IMR-90 (cell line): ENCODE data around the gene UST. TPM values are rescaled to one million over a fixed set of nuclear protein-coding genes. Genes with fewer than 3 reads are reported as not detected.

Experiments
- ATAC-seq: fragments of 200-7000 bp; cut with Tn5 transposase; 2 replicates; pipeline ENCODE4 v1.9.1; 2020; ENCODE audit warnings: low read depth, mild to moderate bottlenecking, moderate library complexity
- BruUV-seq: library from RNA; stranded (reverse); fragments of 400-500 nt; replicated peaks from 2 replicates; lab custom pipeline; 2021; lab: Mats Ljungman, UMichigan
- CTCF ChIA-PET: fragments of 300-600 bp; formaldehyde crosslinking; extraction: SDS; loops from one replicate; lab custom pipeline; 2021; ENCODE audit warnings: antibody characterized with exemption; lab: Yijun Ruan, JAX
- POLR2A ChIA-PET: fragments of 300-600 bp; sonication (Branson Sonifier 250); formaldehyde crosslinking; loops from one replicate; lab custom pipeline; 2022; ENCODE audit warnings: antibody characterized with exemption; ENCODE audit not compliant: unreplicated experiment; lab: Charles Lee
- DNase-seq: peaks from one replicate; pipeline ENCODE4 v3.0.0; 2013
- H2AFZ ChIP-seq: replicated peaks from 2 replicates; pipeline ENCODE3; 2013; ENCODE audit warnings: low read length, mild to moderate bottlenecking; ENCODE audit not compliant: poor library complexity
- H2AK5ac ChIP-seq: 2 replicates; pipeline ENCODE4 v1.6.1; 2013; ENCODE audit warnings: low read depth, low read length, inconsistent platforms
- H2AK9ac ChIP-seq: replicated peaks from 2 replicates; pipeline ENCODE3; 2013; ENCODE audit warnings: mild to moderate bottlenecking, low read depth, low read length, moderate library complexity; ENCODE audit not compliant: poor library complexity
- H2BK120ac ChIP-seq: 2 replicates; pipeline ENCODE4 v1.6.1; 2013; ENCODE audit warnings: low read depth, low read length, inconsistent platforms
- H2BK15ac ChIP-seq: 3 replicates; pipeline ENCODE4 v1.6.1; 2013; ENCODE audit warnings: low read depth, low read length, inconsistent platforms
- H2BK20ac ChIP-seq: 2 replicates; pipeline ENCODE4 v1.6.1; 2013; ENCODE audit warnings: low read depth, mild to moderate bottlenecking, inconsistent platforms, low read length, moderate library complexity
- H2BK5ac ChIP-seq: 2 replicates; pipeline ENCODE4 v1.6.1; 2013; ENCODE audit warnings: mild to moderate bottlenecking, low read depth, low read length, inconsistent platforms; ENCODE audit not compliant: poor library complexity, severe bottlenecking
- H3K14ac ChIP-seq: replicated peaks from 2 replicates; pipeline ENCODE4 v1.6.1; 2013; ENCODE audit warnings: low read depth, low read length, inconsistent platforms
- H3K18ac ChIP-seq: 2 replicates; pipeline ENCODE4 v1.6.1; 2013; ENCODE audit warnings: low read depth, low read length, control low read depth
- H3K23ac ChIP-seq: 2 replicates; pipeline ENCODE4 v1.6.1; 2013; ENCODE audit warnings: low read depth, low read length, inconsistent platforms
- H3K27ac ChIP-seq: 2 replicates; pipeline ENCODE4 v1.5.1; 2013; ENCODE audit warnings: mild to moderate bottlenecking, control low read depth, low read length; ENCODE audit not compliant: insufficient read depth
- H3K27me3 ChIP-seq: 2 replicates; pipeline ENCODE4 v1.6.1; 2013; ENCODE audit warnings: low read length; ENCODE audit not compliant: control insufficient read depth, insufficient read depth
- H3K36me3 ChIP-seq: 2 replicates; pipeline ENCODE4 v1.6.1; 2013; ENCODE audit warnings: low read length, mixed read lengths; ENCODE audit not compliant: control insufficient read depth, insufficient read depth
- H3K4ac ChIP-seq: 2 replicates; pipeline ENCODE4 v1.6.1; 2013; ENCODE audit warnings: low read depth, low read length, inconsistent platforms
- H3K4me1 ChIP-seq: 2 replicates; pipeline ENCODE4 v1.6.1; 2013; ENCODE audit warnings: low read length, mixed read lengths; ENCODE audit not compliant: control insufficient read depth, insufficient read depth
- H3K4me2 ChIP-seq: 2 replicates; pipeline ENCODE4 v1.6.1; 2013; ENCODE audit warnings: low read depth, mild to moderate bottlenecking, control low read depth, low read length, moderate library complexity
- H3K4me3 ChIP-seq: 2 replicates; pipeline ENCODE4 v1.5.1; 2013; ENCODE audit warnings: low read depth, mild to moderate bottlenecking, control low read depth, low read length, moderate library complexity; ENCODE audit not compliant: insufficient read depth
- H3K56ac ChIP-seq: 2 replicates; pipeline ENCODE4 v1.6.1; 2013; ENCODE audit warnings: low read length, inconsistent platforms; ENCODE audit not compliant: insufficient read depth; ENCODE audit errors: extremely low read depth
- H3K79me1 ChIP-seq, 2 experiments: 2 replicates each; pipeline ENCODE4 v1.6.1; 2013; ENCODE audit warnings: low read length in 2 of 2, inconsistent platforms in 1 of 2, low read depth in 1 of 2
- H3K9ac ChIP-seq: 2 replicates; pipeline ENCODE4 v1.6.1; 2013; ENCODE audit warnings: low read depth, low read length, control low read depth
- H3K9me1 ChIP-seq: 2 replicates; pipeline ENCODE4 v1.6.1; 2013; ENCODE audit warnings: low read length, inconsistent platforms; ENCODE audit not compliant: insufficient read depth
- H3K9me3 ChIP-seq: 2 replicates; pipeline ENCODE4 v1.6.1; 2013; ENCODE audit warnings: low read length; ENCODE audit not compliant: control insufficient read depth, insufficient read depth
- H4K20me1 ChIP-seq: 2 replicates; pipeline ENCODE4 v1.6.1; 2013; ENCODE audit warnings: low read length, inconsistent platforms; ENCODE audit not compliant: insufficient read depth
- H4K5ac ChIP-seq: 2 replicates; pipeline ENCODE4 v1.6.1; 2013; ENCODE audit warnings: mild to moderate bottlenecking, low read depth, low read length, control low read depth
- H4K8ac ChIP-seq, 2 experiments: 2 replicates each; pipeline ENCODE4 v1.6.1; 2013; ENCODE audit warnings: low read depth in 2 of 2, low read length in 2 of 2, control low read depth in 1 of 2, inconsistent platforms in 1 of 2
- H4K91ac ChIP-seq: 2 replicates; pipeline ENCODE4 v1.6.1; 2013; ENCODE audit warnings: low read depth, low read length, inconsistent platforms; ENCODE audit not compliant: insufficient read depth
- CHD1 ChIP-seq: IDR thresholded peaks from 2 replicates; pipeline ENCODE4 v1.6.1; 2012; ENCODE audit warnings: low read depth, low read length, improper control_type of control experiment
- FOS ChIP-seq: fragments of 150-350 bp; IDR thresholded peaks from 2 replicates; pipeline ENCODE4 v1.6.1; 2016; ENCODE audit warnings: low read depth, low read length
- MAFK ChIP-seq: IDR thresholded peaks from 2 replicates; pipeline ENCODE4 v1.6.1; 2012; ENCODE audit warnings: low read depth, low read length, improper control_type of control experiment
- MAZ ChIP-seq: IDR thresholded peaks from 2 replicates; pipeline ENCODE4 v1.6.1; 2012; ENCODE audit warnings: low read depth, mild to moderate bottlenecking, low read length, improper control_type of control experiment, moderate library complexity, borderline replicate concordance
- MXI1 ChIP-seq: IDR thresholded peaks from 2 replicates; pipeline ENCODE4 v1.6.1; 2012; ENCODE audit warnings: low read depth, mild to moderate bottlenecking, low read length, moderate library complexity, borderline replicate concordance
- POLR2A ChIP-seq: IDR thresholded peaks from 2 replicates; pipeline ENCODE4 v1.6.1; 2012; ENCODE audit warnings: mild to moderate bottlenecking, low read depth, low read length
- RAD21 ChIP-seq: IDR thresholded peaks from 2 replicates; pipeline ENCODE4 v1.6.1; 2012; ENCODE audit warnings: low read length, improper control_type of control experiment
- RCOR1 ChIP-seq: IDR thresholded peaks from 2 replicates; pipeline ENCODE4 v1.6.1; 2012; ENCODE audit warnings: mild to moderate bottlenecking, low read length, improper control_type of control experiment; ENCODE audit not compliant: insufficient replicate concordance
- RFX5 ChIP-seq: IDR thresholded peaks from 2 replicates; pipeline ENCODE4 v1.8.0; 2012; ENCODE audit warnings: low read depth, mild to moderate bottlenecking, low read length, moderate library complexity
- WGBS, 2 experiments: methylation state at CpG; one replicate each; pipeline versions ENCODE4 v1.1.5 to v1.1.7; 2013; ENCODE audit warnings: missing lambda C conversion rate in 2 of 2; ENCODE audit not compliant: insufficient read length in 1 of 2; ENCODE audit errors: extremely low coverage in 2 of 2; 5-methylcytosine and 5-hydroxymethylcytosine counted together
- dilution Hi-C: fragments of 300-500 bp; cut with HindIII; formaldehyde crosslinking; loops from one replicate; pipeline ENCODE4 v1.14.3; 2018; ENCODE audit warnings: low sequenced_read_pairs; ENCODE audit not compliant: unreplicated experiment
- in situ Hi-C: fragments of 300-500 bp; cut with MboI; formaldehyde crosslinking; loops from 3 replicates; pipeline ENCODE4 v1.14.3; 2019; ENCODE audit warnings: low sequenced_read_pairs, inconsistent platforms, mixed read lengths
- intact Hi-C: fragments of 100-400 bp; cut with micrococcal nuclease; formaldehyde crosslinking; loops from 2 replicates; pipeline ENCODE4 v1.10.0; 2022
- polyA plus RNA-seq, 3 experiments: library from polyadenylated mRNA; depleted of rRNA; stranded (reverse); fragments of >200 nt; gene quantifications; 2 replicates each; pipeline ENCODE4 v1.2.3, GENCODE V29; 2012; ENCODE audit warnings: low replicate concordance in 1 of 3
- total RNA-seq: library from RNA; depleted of rRNA; stranded (reverse); fragments of >200 nt; gene quantifications from 2 replicates; pipeline ENCODE4 v1.2.3, GENCODE V29; 2012
- TF ChIP-seq, protein P1 (sequence below): conservative IDR thresholded peaks from 2 replicates; pipeline ENCODE4 v1.5.1; 2012; ENCODE audit warnings: mild to moderate bottlenecking, low read depth, low read length, improper control_type of control experiment
- TF ChIP-seq, protein P2 (sequence below): fragments of 150-350 bp; IDR thresholded peaks from 2 replicates; pipeline ENCODE4 v1.6.1; 2017; ENCODE audit warnings: mild to moderate bottlenecking, antibody characterized with exemption, low read length, low read depth

UST gene
- total and polyA plus RNA-seq, 2 of the 4 experiments (the other 2 are of a cell fraction): 7.7 to 13.8 TPM

DNA sequence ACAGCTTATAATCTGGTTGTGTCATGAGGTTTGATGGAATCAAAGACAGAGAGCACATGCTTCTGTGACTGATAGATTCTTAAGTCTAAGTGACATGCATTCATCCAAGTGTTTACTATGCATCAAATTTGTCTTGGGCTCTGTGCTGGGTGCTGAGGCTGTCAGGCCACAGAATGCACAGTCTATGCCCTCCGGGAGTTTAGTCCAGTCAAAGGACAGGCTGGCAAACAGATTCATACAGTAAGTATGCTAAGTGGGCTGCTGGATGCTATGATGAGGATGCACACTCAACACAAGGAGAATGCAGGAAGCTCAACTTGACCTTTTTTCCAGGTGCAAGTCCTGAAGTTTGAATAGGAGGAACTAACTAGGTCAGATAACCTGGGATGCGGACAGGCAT lies 146.7 kb downstream of the UST start:
- Histone ChIP-seq H3K23ac (no peak overlapping the region), H2AFZ (no peak overlapping the region), H3K9ac (no peak overlapping the region), H4K5ac (no peak overlapping the region), H4K91ac (no peak overlapping the region), H2BK20ac (no peak overlapping the region), H2BK5ac (no peak overlapping the region), H2BK120ac (no peak overlapping the region), H2AK5ac (no peak overlapping the region), H3K9me1 (0 out of 2 replicates have a peak, but pooled peaks cover 5% of the 10 kb centered on the region), H3K4me1 (peaks cover 2% of the 10 kb centered on the region), H3K4me2 (no peak overlapping the region), H4K8ac (no peak overlapping the region), H3K27me3 (no peaks in the 10 kb centered on the region), H3K4ac (no peak overlapping the region), H2AK9ac (no peak overlapping the region), H3K4me3 (no peak overlapping the region), H3K79me1 (no peaks in the 10 kb centered on the region; a peak in 2 of 4 replicates), H3K9me3 (no peaks in the 10 kb centered on the region), H4K20me1 (no peaks in the 10 kb centered on the region), H3K56ac (no peak overlapping the region), H3K14ac (no peak overlapping the region), H2BK15ac (no peak overlapping the region), H3K27ac (no peak overlapping the region), H3K18ac (no peak overlapping the region), H3K36me3 (no peaks in the 10 kb centered on the region; the same call in 1 of the 2 replicates)
- no peak for DNase-seq
- BruUV-seq: no TSS peak
- no CpG with 5 or more reads among the region's 2 CpGs for WGBS, 2 experiments
- ChIA-PET CTCF (interaction anchor here (0.9 kb wide), 1 partner anchor 138 kb away, joined by 3 read pairs; no protein-coding TSS in a partner anchor), POLR2A (no interaction called here)
- TF ChIP-seq RCOR1 (no peak), RFX5 (no peak), FOS (no peak), MXI1 (no peak), MAFK (no peak), CHD1 (no peak), MAZ (no peak), RAD21 (no peak), POLR2A (no peak)
- TF ChIP-seq, protein P1, sequence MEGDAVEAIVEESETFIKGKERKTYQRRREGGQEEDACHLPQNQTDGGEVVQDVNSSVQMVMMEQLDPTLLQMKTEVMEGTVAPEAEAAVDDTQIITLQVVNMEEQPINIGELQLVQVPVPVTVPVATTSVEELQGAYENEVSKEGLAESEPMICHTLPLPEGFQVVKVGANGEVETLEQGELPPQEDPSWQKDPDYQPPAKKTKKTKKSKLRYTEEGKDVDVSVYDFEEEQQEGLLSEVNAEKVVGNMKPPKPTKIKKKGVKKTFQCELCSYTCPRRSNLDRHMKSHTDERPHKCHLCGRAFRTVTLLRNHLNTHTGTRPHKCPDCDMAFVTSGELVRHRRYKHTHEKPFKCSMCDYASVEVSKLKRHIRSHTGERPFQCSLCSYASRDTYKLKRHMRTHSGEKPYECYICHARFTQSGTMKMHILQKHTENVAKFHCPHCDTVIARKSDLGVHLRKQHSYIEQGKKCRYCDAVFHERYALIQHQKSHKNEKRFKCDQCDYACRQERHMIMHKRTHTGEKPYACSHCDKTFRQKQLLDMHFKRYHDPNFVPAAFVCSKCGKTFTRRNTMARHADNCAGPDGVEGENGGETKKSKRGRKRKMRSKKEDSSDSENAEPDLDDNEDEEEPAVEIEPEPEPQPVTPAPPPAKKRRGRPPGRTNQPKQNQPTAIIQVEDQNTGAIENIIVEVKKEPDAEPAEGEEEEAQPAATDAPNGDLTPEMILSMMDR: no peak
- TF ChIP-seq, protein P2, sequence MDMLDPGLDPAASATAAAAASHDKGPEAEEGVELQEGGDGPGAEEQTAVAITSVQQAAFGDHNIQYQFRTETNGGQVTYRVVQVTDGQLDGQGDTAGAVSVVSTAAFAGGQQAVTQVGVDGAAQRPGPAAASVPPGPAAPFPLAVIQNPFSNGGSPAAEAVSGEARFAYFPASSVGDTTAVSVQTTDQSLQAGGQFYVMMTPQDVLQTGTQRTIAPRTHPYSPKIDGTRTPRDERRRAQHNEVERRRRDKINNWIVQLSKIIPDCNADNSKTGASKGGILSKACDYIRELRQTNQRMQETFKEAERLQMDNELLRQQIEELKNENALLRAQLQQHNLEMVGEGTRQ: no peak
- in situ Hi-C loops (no loop called here), dilution Hi-C loops (no loop called here), intact Hi-C loops (no loop called here)
- no peak for ATAC-seq
